Kidney capillary endothelial cell (primary cell): ENCODE results near the gene LRBA.

Experiments used
- DNase-seq: peaks from one replicate; pipeline ENCODE4 v3.0.0-alpha.2; 2018; ENCODE audit warnings: low spot score

The LRBA gene

DNA sequence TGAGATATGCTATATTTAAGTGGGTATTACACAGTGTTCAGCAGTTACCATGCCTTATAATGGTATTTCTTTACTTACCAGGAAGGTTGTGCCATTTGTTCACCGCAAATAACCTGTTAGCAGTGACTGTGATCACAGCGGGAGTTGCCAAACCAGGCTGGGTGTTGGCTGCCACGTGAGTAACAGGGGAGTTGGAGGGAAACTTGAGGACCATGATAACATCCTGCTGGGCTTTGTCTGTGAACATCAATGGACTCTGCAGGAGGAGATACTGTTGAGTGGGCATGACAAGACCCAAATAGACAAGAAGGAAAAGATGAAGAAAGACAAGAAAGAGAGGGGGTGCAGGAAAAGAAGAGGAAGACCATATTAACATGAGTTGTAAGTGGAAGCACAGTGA, 694.0 kb downstream of the LRBA start:
- DNase-seq, result no peak

DNA sequence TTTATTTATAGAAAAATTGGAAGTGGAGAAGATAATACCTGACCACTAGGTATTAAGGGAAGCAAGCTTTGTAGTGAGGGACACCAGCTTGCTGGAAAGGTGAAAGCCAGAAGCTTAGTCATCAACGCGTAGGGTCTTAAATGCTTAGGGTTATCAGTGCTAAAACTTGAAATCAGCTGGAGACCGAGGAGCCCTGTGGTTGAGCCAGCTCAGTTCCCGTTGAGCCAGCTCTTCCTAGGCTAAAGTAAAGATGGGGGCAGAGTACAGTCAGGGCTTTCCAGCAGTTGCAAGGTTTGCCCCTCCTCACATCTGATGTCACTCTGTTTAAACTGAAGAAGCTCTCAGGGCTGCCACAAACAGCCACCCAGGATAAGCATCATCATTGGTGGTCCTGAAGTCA, 696.1 kb downstream of the LRBA start:
- no peak for DNase-seq

DNA sequence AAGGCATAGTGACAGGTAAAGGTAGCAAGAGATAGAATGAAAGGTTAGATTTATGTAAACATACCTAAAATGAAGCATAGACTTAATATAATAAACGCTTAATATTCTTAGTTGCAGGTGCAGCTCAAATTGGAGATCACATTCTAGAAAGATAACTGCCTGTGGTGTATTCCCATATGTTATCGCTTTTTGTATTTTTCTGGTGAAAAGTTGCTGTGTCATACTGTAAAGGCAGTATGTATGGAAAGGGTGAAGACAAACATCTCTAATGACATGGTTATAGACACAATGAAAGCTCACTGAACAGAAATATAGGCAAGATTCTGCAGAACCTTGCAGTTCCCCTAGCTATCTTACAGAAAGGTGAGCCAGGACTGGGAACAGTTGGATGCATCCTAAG, 696.6 kb downstream of the LRBA start:
- DNase-seq, result no peak

DNA sequence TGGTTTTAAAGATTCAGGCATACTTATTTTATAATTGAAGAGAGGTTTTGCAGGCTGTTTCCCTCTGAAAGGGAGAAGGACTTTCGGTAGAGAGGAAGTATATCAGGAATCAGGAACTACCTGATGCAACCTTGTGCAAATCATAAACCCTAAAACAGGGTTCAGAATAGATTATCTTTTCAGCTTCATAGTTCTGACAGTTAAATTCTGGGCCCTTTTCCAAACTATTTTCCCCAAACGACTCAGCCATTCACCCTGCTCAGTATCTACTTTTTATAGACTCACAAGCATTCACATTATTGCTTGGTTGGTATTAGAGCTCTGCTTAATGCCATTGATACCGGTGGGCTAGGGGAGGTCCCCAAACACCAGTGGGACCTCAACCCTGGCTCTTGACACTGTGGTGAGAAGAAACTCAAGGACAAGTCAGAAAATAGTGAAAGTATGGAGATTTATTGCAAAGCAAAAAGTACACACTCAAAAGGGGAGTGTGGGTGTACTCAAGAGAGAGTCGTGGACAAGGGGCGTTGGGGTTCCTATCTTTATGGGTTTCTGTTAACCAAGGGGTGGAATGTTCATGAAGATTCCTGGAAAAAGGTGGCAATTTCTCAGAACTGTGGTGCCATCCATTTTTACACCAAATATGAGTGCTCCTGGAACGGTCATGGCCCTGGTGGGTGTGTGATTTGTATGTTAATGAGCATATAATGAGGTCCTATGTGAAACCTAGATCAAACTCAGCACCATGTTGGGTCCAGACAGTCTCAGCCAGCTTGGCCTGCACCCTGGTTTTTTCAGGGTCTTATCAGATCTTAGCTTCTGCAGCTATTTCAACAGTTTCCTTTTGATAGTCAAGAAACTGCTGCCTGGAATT, 698.5 kb downstream of the LRBA start:
- no peak for DNase-seq

DNA sequence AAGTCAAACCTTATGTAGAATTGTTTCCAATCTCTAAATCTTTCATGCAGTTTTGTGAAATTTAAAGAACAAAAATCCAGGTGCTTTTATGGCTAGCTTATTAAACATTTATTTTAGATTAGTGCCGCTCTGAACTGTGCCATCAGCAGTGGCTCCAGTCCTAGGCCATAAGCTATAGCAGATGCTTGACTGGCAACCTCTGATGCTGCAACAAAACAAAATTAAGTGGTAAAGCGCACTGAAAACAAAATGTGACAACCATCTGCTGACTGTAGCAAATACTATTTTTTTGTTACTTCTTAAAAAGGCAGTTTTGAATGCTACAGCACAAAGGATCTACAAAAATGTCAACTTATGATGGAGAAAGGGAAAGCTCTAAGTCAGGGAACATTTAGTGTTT, 699.4 kb downstream of the LRBA start:
- no peak for DNase-seq

DNA sequence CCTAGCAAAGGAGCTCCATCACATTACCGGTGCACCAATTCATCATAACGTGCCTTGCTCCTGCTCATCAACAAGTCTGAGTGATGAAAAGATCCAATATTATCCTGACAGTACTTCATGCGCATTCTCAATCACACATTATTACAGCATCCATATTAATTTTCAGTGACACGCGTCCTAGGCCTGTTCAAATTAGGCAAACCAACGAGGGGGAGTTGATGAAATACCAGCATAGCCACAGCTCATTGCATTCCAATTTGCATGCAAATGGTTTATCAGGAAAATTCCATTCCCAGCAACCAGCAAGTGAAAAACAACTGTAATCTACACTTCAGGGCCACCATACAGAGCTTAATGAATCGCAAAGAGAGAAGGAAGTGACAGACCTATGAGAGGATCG, 699.9 kb downstream of the LRBA start:
- no peak for DNase-seq

DNA sequence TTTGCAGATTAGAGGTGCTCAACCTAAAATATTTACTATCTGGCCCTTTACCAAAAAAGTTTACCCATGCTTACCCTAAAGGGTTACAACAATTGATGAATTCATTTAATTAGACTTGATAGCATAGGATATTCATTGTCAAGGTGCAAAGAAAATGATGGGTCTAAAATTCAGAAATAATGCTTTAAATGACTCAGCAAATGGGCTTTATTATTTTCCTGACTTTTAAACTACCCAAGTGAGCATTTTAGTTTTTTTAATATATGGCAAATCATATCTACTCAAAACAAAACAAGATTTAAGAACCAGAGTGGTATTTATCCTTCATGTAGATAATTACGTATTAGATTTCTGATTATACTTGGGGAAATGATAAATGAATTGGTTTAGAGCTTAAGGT, 701.1 kb downstream of the LRBA start:
- no peak for DNase-seq

DNA sequence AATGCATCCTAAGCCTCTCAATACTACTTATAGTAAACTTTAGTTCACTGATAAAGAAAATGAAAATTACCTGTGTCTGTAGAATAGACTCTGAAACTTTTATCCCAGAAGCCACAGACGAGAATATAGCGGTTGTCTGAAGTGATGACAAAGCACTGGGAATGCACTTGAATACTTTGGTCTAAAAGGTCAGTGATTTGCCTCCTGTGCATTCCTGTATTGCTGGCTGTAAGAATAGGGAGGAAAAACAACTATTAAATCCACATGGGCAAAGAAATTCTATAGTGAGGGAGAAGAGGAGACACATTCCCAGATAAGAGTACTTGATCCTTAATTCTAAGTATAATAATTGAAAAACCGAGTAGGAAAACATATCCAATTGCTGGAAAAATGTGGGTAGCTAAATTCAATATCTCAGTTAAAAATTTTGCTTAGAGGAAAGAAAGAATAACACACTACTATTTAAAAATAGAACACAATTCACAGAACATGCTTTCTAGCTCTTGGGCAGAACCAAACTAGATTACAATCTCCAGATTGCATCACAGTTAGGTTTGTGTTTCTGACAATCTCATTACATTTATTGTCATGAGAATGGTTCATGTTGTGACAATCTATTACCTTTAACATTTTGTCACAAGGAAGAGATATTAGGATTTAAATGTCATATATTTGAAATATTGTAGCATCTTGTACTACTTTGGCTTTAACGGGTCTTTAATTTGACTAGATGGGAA, 704.8 kb downstream of the LRBA start:
- DNase-seq, result no peak

DNA sequence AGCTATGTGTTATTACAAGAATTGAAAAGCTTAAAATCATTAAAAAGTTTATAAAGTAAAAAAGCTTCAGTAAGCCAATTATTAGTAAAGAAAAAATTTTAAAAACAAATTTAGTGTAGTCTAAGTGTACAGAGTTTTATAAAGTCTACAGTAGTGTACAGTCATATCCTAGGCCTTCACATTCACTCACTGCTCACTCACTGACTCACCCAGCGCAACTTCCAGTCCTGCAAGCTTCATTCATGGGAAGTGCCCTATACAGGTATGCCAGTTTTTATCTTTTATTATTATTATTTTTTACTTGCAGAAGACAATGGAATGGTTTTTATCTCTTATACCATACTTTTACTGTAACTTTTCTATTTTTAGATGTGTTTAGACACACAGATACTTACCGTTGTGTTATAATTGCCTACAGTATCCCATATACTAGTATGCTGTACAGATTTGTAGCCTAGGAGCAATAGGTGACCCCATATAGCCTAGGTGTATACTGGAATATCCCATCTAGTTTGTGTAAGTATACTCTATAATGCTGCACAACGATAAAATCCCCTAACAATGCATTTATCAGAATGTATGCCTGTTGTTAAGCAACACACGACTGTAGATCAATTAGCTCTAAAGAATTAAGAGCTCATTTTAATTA, 706.1 kb downstream of the LRBA start:
- DNase-seq, result peak; percentile 78

DNA sequence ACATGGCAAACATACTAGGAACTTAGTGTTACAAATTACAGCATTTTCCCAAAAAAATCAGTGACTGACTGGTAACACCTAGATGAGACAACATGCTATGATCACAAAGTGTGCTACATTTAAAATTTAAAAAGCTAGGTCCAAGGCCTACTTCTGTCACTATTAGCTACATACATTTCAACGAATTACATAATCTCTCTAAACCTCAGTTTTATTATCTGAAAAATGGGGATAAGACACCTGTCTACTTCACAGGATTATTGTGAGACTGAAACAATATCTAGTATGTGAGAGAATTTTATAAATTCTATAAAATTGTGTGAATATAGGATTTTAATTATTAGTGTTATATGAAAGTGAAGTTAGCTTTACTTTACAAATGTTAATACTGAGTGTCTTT, 708.4 kb downstream of the LRBA start:
- DNase-seq, result no peak

DNA sequence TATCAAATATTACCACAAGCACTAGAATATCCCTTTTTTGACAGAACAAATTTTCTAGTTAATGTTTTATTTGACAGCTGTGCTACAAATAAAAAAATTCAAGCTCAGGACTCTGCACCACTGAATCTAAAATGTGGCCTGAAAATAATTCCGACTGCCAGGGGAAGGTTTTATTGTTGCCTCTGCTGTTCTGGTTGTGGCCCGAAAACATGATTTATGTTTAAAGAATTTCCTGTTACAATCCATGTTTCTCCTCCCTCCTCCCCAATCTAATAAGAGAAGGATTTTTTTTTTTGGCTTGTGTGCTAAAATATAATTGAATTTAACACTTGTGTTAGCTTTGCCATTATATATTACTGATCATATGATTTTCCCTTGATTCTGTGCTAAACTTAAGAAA, 709.1 kb downstream of the LRBA start:
- peak; percentile 36 for DNase-seq

DNA sequence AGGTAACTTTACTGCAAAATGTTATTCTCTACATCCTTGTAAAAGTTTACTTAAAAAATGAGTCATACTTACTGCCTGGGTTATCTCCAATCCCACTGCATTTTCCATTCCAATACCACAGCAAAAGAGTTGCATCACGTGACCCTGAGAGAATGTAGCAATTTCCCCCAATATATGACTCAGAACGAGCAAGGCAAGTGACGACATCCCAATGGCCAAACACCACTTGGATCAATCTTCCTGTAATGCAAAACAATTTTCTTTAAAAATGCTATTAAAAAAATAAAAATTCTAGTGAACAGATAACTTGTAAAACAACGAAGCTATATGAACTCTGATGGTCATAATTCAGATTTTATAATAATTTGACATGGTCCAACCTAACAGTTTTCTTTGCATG, 712.5 kb downstream of the LRBA start:
- peak; percentile 59 for DNase-seq

DNA sequence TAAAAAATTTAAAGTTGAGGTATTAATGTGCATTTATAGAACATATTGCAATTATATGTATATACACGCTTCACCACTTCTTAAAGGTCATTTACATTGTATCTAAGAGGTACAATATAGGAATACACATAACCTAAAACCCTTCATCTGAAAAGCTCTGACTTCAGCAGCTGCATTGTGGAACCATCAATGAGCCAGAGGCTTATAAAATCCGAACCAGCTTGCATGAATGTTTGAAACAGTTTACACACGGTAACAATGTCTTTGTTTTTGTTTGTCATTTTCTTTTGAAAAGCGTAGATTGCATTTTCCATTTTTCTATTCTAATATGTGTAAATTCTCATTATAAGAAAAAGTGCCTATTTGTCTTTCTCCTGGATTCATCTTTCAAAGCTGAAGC, 715.3 kb downstream of the LRBA start:
- DNase-seq, result no peak

DNA sequence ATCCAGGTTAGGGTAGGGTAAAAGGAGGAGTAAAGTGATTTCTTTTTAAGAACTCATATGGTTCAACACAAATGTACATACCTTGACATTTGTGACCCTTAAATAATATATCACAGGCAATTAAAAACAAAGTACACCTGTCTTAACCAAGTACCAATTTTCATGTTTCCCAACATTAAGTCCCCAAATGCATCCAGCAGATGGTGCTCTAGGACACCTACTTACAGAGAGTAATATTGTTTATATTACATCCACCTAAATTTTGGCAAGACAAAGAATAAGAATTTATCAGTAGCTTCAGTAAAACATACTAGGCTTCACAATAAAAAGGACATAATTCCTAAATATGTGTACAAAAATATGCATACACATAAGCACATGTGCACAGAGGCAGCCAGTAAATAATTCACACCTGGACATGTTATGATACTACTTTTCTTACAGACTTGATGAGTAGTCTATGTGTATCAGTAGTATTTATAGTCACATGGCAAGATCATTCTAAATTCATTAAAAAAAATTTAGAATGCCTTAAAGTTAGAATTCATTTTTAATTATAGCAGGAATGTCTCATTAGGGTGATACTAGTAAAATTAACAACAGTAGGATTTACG, 717.1 kb downstream of the LRBA start:
- DNase-seq, result peak; percentile 51

DNA sequence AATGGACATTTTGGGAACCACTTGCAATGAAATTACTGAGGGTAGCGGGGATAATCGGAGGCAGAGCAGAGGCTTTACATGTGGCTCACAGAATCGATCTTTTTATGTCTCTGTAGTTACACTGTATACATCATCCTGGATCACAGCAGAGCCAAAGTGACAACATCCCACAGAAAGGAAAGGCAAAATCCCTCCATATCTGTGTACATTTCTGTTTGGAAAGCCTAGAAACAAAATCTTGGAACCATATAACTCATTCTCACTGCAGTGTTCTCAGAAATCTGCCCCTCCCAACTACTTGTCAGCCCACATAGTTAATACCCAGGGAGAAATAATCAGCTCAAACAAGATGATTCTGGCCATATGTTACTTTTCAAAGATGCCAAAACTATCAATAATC, 725.2 kb downstream of the LRBA start:
- DNase-seq, result no peak

DNA sequence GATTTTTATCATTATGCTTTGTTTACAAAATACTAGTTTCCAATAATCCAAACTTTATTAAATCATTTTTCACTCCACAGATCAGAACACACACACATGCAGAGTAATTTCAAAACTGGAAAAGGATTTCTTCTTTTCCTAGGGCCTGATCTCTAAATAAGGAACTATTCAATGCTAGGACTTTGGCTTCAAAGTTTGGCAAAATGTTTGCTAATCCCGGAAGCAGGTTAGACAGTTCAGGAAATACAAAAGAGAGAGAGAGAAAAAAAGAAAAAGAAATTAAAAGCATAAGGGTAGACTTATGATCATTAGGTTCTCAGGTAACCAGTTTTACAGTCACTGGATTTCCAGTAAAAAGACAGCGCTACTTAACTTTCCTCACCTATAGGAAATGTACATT, 725.9 kb downstream of the LRBA start:
- DNase-seq, result no peak

DNA sequence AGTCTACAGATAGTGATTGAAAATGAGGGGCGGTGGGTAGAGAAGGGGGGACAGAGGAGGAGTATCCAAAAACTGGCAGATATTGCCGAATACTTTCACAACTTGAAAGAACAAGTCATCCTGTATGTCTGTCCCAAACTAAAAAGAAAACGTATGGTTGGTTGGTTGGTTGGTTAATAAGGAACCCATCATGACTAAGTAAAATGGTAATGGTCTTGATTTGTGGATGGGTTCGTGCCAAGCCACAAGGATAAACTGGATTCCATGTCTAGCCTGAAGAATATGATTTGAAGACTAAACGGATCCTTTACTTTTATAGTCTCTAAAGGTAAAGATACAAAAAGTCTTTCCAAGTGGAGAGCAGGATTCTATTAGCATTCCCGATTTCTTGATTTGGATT, 728.4 kb downstream of the LRBA start:
- no peak for DNase-seq

DNA sequence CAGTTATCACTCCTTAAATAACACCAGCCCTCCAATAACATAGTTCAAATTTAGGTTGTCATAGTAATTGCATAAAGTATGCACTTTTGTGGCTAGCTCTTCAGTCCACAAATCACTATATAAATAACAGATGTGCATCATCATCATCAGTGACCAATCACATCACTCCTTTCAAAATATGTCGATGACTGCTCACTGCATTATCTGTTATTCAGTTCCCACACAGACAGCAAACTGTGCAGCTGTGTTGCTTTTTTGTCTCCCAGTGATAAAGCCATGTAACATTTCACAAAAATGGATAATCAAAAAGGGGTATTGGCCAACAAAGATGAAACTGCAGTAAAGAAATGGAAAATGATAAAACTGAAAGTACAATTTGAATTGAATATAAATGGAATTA, 731.4 kb downstream of the LRBA start:
- DNase-seq, result no peak

DNA sequence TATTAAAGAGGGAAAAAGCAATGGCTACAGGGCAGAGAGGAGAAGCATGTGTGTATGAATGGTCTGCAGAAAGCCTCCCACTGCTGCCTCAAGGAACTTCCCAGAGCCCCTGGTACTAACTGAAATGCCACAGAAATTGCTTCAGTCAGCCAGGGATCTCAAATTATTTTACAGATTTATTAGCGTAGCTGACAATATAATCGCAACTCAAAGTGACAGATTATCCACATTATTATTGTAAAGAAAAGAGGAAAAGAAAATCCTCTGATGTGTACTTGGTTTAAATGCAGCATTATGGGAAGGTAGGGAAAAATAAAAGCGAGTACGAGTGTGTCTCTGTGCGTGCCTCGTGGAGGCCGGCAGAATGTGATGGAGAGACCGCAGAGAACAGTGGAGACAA, 734.1 kb downstream of the LRBA start:
- DNase-seq, result no peak

DNA sequence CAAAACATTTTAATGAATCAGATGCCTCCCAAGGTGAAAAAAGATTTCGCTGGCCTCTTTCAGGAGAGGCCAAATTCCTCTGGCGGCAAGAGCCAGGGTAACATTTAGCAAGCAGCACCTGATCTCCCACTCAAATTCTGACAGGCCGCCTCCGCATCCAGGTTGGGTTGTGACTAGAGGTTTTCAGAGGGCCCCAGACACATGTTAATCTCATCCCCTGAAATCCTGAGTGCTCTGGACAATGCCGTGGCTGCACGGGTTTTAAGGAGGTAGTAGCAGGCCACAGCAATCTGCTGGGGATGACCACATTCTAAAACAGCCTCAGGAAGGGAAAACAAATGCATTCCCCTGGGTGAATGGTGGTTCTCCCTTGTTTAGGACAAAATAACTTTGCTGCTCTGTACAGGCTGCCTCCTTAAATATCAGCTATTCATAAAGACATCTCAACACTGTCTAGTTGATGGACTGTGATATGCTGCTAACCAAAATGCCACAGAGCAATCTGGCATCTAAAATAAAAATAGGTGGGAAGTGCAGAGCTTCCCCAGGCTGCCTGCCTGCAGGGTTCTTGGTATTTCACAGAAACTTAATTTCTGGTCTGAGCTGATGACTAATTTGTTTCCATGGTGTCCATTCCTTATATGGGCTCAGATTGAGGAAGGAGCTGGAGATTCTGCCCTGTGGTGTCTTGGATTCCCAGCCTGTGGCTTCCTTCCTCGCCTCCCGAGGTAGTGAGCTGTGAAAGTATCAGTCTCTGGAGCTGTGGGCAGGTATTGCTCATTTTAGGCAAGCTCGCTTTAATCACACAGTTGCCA, 734.8 kb downstream of the LRBA start:
- DNase-seq, result peak; percentile 57

DNA sequence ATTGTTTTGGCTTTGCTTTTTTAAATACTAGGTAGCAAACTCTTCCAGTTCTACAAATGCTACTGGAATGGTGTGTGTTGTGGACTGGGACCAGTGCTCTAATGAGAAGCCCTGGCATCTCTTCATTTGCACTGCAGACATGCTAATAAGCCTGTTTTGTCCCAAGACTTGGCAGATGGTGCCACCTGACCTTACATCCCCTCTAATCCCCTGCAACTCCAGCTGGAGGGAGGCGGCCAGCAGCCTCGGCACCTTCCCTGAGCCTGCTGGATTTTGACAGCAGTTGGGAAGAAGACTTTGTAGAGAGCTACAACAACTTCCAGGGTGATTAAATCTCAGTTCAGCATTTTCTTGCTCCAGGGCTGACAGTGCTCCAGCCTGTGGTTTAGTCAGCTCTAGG, 736.9 kb downstream of the LRBA start:
- DNase-seq, result no peak

DNA sequence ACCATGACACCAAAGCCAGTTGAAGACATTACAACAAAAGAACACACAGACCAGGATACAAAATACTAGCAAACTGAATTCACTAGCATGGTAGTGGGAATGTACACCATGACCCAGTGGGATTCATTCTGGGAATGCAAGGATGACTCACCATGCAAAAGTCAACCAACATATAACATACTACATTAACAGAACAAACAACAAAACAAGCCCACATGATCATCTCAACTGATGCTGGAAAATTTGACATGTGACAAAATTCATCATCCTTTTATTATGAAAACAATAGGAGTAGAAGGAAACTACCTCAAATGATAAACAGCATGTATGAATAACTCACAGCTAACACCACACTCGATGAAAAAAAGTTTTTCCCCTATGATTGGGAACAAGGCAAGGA, 746.6 kb downstream of the LRBA start:
- DNase-seq, result no peak
